CD4-positive, alpha-beta T cell treated with Interleukin-10 for 1 hour (primary cell): ENCODE measurements around the gene PLCB1.

Experiments used
- DNase-seq: peaks from one replicate; pipeline ENCODE4 v3.0.0-alpha.2; 2020

Gene PLCB1

GRCh38 chr20:8755340-8756118 is 623.5 kb downstream of the PLCB1 start:
- DNase-seq: no peak

GRCh38 chr20:8756410-8756809 is 624.3 kb downstream of the PLCB1 start:
- no peak for DNase-seq

GRCh38 chr20:8757146-8757545 is 625.1 kb downstream of the PLCB1 start:
- no peak for DNase-seq

DNA sequence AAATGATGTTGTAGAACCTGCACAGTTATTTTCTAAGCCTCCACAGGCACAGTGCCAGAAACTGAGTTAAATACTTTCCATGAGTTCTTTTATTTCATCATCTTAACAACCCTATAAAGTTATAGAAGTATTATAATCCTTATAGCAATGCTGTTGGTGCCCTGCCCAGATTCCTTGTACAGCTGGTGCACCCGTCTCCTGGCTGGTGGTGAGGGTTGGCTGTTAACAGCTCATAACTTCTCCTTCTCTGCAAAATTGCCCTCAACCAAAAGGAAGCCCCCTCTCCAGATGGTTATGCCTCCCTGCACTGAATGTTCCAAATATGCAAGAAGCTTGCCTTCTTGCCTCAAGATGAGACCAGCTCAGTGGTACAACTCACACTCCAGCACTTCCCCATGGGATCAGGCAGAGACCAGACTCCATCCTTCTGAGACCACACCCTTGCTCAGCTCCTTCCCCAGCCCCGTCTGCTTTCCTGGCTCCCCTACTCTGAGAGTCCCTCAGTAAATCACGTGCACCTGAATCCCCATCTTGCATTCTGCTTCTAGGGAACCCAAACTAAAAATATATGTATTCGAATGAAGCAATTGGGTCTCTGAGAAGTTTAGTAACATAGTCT is 632.4 kb downstream of the PLCB1 start:
- DNase-seq: no peak

DNA sequence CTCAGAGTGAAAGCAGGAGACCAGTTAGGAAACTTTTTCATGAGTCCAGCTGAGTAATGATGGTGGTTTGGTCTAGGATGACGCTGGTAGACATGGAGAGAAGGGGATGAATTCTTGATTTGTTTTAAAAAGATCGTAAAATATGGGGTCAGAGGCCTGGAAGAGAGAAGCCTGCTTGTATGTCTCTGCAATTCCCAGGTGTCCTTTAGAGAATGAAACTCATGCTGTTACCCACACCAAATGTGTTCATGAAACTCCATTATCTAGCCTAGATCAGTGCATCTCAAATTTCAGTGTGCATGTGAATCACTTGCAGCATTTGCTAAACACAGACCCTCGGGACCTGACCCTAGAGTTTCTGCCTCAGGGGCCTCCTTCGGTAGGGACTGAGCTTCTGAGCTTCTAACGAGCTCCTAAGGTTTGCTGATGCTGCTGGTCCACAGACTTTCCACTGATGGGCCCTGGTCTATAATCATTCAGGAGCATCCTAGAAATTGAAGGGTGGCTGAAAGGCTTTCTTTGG is 634.9 kb downstream of the PLCB1 start:
- no peak for DNase-seq

- no peak for DNase-seq
Measured at GRCh38 chr20:8774412-8774811, 642.3 kb downstream of the PLCB1 start.

DNA sequence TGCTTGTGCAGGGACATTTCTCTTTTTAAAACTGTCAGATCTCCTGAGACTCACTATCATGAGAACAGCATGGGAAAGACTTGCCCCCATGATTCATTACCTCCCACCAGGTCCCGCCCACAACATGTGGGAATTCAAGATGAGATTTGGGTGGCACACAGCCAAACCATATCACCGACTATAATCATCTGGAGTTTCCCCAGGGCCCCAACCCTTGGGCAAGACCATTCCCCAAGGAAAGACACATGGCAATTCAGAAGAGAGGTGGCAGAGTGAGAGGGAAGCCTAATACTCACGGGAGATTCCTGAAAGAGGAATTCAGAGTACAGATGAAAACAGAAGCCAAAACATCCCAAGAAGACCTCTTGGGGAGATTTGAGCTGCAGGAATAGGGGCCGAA is 645.8 kb downstream of the PLCB1 start:
- DNase-seq: no peak

DNA sequence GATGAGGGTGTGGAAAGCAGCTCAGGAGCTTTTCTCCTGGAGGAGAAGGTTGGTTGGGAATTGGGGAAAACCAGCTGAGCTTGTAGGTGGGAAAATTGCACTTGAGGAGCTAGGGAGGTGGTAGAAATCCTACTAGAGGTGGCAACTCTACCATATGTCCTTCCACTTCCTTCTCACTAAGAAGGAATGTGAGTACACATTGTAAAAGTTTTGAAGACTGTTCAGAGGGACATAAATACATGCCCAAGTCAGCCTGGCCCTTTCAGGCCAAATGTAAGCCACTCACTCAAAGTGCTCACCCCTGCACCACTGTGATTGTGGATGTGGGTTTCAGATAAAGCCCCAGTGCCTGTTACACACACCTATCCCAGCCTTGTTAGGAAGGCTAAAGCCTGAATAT is 646.3 kb downstream of the PLCB1 start:
- DNase-seq: no peak

DNA sequence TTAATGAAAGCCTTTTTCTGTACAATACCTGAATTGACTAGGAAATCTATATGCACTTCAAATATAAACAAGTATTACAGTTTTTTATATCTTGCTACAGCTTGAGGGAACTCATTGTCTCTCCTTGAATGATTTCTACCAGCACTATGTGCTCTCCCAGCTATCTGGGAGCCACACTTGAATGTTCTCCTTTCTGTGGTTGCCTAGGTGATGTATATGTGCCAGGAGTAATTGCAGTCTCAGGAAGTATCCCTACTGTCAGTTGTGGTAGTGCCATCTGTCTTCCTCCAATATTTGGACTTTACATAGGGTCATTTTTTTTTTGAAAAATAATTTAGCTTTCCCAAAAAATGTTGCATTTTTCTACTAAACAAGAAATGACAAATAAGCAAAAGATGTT is 648.8 kb downstream of the PLCB1 start:
- no peak for DNase-seq

GRCh38 chr20:8782804-8783203 is 650.7 kb downstream of the PLCB1 start:
- no peak for DNase-seq

- DNase-seq: no peak
Measured at GRCh38 chr20:8783734-8784133, 651.7 kb downstream of the PLCB1 start.

GRCh38 chr20:8786383-8786782 is 654.3 kb downstream of the PLCB1 start:
- DNase-seq: no peak

DNA sequence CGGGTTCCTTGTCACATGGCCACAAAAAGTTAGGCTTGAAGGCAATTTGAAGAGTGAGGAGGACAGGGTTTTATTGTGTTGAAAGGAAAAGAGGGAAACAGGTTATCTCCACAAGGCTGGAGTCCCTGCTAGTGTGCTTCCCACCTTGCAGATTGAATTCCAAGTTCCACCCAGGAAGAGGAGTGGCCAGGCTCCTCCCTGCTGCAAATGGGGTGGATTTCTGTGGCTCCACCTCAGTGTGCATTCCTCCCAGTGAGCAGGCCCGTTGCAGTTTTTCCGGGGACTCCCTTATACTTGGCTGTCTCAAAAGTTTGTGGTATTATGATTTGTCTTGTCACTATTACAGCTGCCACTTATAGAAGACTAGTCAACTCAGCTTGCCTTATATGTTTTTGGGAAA is 655.0 kb downstream of the PLCB1 start:
- no peak for DNase-seq

GRCh38 chr20:8788275-8788674 is 656.2 kb downstream of the PLCB1 start:
- DNase-seq: no peak

- no peak for DNase-seq
Measured at GRCh38 chr20:8788831-8789230, 656.8 kb downstream of the PLCB1 start.

- DNase-seq: no peak
Measured at GRCh38 chr20:8790442-8791074, 658.5 kb downstream of the PLCB1 start.

DNA sequence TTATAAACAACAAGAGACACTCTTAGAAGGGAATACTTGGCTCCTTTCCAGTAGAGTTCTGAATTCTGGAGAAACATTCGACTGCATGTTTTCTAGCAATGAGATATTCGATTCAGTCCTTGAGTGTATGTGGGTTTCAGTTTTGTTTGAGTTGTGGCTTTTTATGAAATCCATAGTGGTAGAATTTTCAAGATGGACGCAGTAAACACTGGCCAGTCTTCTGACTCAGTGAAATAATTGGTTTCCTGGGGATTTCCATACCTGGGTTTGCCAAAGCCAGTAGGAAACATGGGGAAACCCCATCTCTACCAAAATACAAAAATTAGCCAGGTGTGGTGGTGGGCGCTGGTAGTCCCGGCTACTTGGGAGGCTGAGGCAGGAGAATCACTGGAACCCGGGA is 663.3 kb downstream of the PLCB1 start:
- DNase-seq: no peak

- no peak for DNase-seq
Measured at GRCh38 chr20:8796088-8796660, 664.1 kb downstream of the PLCB1 start.

- DNase-seq: no peak
Measured at GRCh38 chr20:8798505-8798904, 666.4 kb downstream of the PLCB1 start.

DNA sequence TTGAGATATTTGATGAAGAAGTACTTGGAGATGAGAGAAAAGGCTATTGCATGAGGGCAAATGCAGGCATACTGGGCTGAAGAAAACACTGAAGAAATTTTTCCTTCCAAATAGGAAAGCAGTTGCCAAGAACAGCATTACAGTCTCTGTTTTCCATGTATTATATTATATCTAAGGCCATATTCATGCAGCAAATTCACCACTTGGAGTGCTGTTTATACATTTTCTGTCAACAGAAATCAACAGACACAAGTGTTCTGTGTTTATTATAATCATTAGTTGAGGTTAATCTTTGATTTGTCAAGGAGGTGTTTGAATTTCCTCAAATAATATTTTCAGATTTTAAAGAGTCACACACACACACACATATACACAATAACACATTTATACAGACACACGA is 668.0 kb downstream of the PLCB1 start:
- DNase-seq: no peak

DNA sequence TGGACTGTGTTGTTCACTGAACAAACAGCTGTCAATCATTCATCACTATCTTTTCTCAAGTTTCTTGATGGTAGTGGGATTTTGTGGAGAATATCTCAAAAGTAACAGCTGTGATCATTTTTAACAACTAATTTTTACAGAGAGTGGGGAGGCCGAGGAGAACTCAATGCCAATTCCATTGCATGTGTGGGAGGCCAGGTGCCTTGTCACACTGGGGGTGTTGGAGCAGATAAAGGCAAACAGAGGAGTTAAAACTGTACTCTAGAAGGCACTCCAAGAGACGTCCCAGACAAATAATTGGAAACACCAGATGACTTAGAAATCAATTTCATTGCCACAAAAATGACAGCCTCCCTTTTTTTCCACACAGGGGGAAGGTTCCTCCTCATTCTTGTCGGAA is 669.6 kb downstream of the PLCB1 start:
- DNase-seq: no peak

- no peak for DNase-seq
Measured at GRCh38 chr20:8803065-8803464, 671.0 kb downstream of the PLCB1 start.

- no peak for DNase-seq
Measured at GRCh38 chr20:8803941-8804340, 671.9 kb downstream of the PLCB1 start.
